ENCODE measurements around the gene ZKSCAN7. TPM values are rescaled to one million over a fixed set of nuclear protein-coding genes. Genes with fewer than 3 reads are reported as not detected.

The ZKSCAN7 gene
- total RNA-seq, 4 donors from 2014 or later = 3.5 to 6.1 (median 5.0) TPM

- WGBS, 2 donors (ENCODE audit: low coverage in 1 of 2) = 0% methylated on average over 11 of the region's 41 CpGs; no CpG with 5 or more reads in 1 of the 2 donors
- peak; percentile 94 for ATAC-seq
- Histone ChIP-seq H3K27me3 (peaks cover 2% of the 10 kb centered on the region), H3K27ac (peak within 1 kb of the TSS; percentile 37 to 84 (median 79)), H3K9me3 (no peaks in the 10 kb centered on the region), H3K4me3 (peak within 1 kb of the TSS; percentile 71 to 84), H3K36me3 (peaks cover 0 to 35% of the 10 kb centered on the region in 2 donors), H3K4me1 (peaks cover 0 to 20% (median 0%) of the 10 kb centered on the region in 3 donors)
- TF ChIP-seq POLR2AphosphoS5 (IDR thresholded peaks at IDR 0.05) (peak; percentile 49), EP300 (IDR thresholded peaks at IDR 0.05) (no peak), CTCF (IDR thresholded peaks at IDR 0.05) (no peak), POLR2A (IDR thresholded peaks at IDR 0.05) (peak; percentile 34 to 36)
Observed at GRCh38 chr3:44584646-44585501, 29.9 kb downstream of the ZKSCAN7 start, which contains the start of gene ZNF660. Gene ZNF660, plus strand, starts transcription at chr3:44584964. Its CDS starts 9,230 bp downstream, at chr3:44594194.

- no peak for TF ChIP-seq POLR2A (IDR thresholded peaks at IDR 0.05)
- no peak for TF ChIP-seq EP300 (IDR thresholded peaks at IDR 0.05)
- no peak for TF ChIP-seq POLR2AphosphoS5 (IDR thresholded peaks at IDR 0.05)
- TF ChIP-seq CTCF (IDR thresholded peaks at IDR 0.05) = no peak
- Histone ChIP-seq H3K27me3 (no peaks in the 10 kb centered on the region), H3K36me3 (peaks cover 6 to 91% of the 10 kb centered on the region in 2 donors), H3K4me3 (no peak overlapping the region), H3K4me1 (no peaks in the 10 kb centered on the region), H3K27ac (no peak overlapping the region), H3K9me3 (peaks cover 0 to 63% (median 4%) of the 10 kb centered on the region in 3 donors)
- 75 to 76% methylated on average over 1 of the region's 1 CpG for WGBS, 2 donors (ENCODE audit: low coverage in 1 of 2)
- no peak for ATAC-seq
Observed at GRCh38 chr3:44596621-44597020, 41.6 kb downstream of the ZKSCAN7 start.

- Histone ChIP-seq H3K4me1 (no peaks in the 10 kb centered on the region), H3K27me3 (no peaks in the 10 kb centered on the region), H3K4me3 (no peak overlapping the region), H3K36me3 (peaks cover 0 to 42% of the 10 kb centered on the region in 2 donors), H3K27ac (no peak overlapping the region), H3K9me3 (peaks cover 0 to 12% (median 0%) of the 10 kb centered on the region in 3 donors)
- no peak for ATAC-seq
- WGBS, 2 donors (ENCODE audit: low coverage in 1 of 2) = 90 to 100% methylated on average over 2 of the region's 2 CpGs
- TF ChIP-seq CTCF (IDR thresholded peaks at IDR 0.05) (no peak), POLR2AphosphoS5 (IDR thresholded peaks at IDR 0.05) (no peak), POLR2A (IDR thresholded peaks at IDR 0.05) (no peak), EP300 (IDR thresholded peaks at IDR 0.05) (no peak)
Observed at GRCh38 chr3:44601749-44602148, 46.8 kb downstream of the ZKSCAN7 start.

- H3K9me3 ChIP-seq = no peaks in the 10 kb centered on the region
- no peaks in the 10 kb centered on the region for H3K4me1 ChIP-seq
- H3K27ac ChIP-seq = no peak overlapping the region
- no peaks in the 10 kb centered on the region for H3K27me3 ChIP-seq
- no peak for ATAC-seq
- TF ChIP-seq CTCF (IDR thresholded peaks at IDR 0.05) (no peak), POLR2AphosphoS5 (IDR thresholded peaks at IDR 0.05) (no peak), EP300 (IDR thresholded peaks at IDR 0.05) (no peak), POLR2A (IDR thresholded peaks at IDR 0.05) (no peak)
- no peak overlapping the region for H3K4me3 ChIP-seq
- peaks cover 0 to 10% of the 10 kb centered on the region in 2 donors for H3K36me3 ChIP-seq
Observed at GRCh38 chr3:44612678-44613077, 57.7 kb downstream of the ZKSCAN7 start.

Other genes starting within 250 kb of the ZKSCAN7 start
- gene TCAIM, start 216.4 kb upstream of the ZKSCAN7 start, total RNA-seq = 10 to 100 TPM; 25.8 to 56.2 (median 45.9) TPM
- gene ZNF445, start 77.5 kb upstream of the ZKSCAN7 start, total RNA-seq = 10 to 100 TPM in 3 of 4 donors, 1 to 10 TPM in 1; 8.9 to 15.2 (median 12.6) TPM
- 1 to 10 TPM in 3 of 4 donors, under 1 TPM in 1; 0.82 to 5.0 (median 3.5) TPM for gene ZNF660, start 29.8 kb downstream of the ZKSCAN7 start, total RNA-seq
- 10 to 100 TPM; 17.5 to 37.8 (median 22.9) TPM for gene ZNF197, start 69.8 kb downstream of the ZKSCAN7 start, total RNA-seq
- 10 to 100 TPM in 3 of 4 donors, 1 to 10 TPM in 1; 9.1 to 27.6 (median 13.1) TPM for gene ZNF35, start 93.5 kb downstream of the ZKSCAN7 start, total RNA-seq
- gene ZNF502, start 157.5 kb downstream of the ZKSCAN7 start, total RNA-seq = 1 to 10 TPM; 5.0 to 10.0 (median 5.5) TPM
- 10 to 100 TPM in 1 of 4 donors, 1 to 10 TPM in 3; 7.0 to 16.3 (median 9.0) TPM for gene ZNF501, start 174.4 kb downstream of the ZKSCAN7 start, total RNA-seq
- gene KIAA1143, start 206.4 kb downstream of the ZKSCAN7 start, total RNA-seq = 10 to 100 TPM; 27.7 to 41.5 (median 36.5) TPM
- gene KIF15, start 206.6 kb downstream of the ZKSCAN7 start, total RNA-seq = 1 to 10 TPM in 1 of 4 donors, under 1 TPM in 3; 0.13 to 2.4 (median 0.51) TPM